GM23248 (cell line): ENCODE measurements around the gene RC3H1. TPM values are rescaled to one million over a fixed set of nuclear protein-coding genes. Genes with fewer than 3 reads are reported as not detected.

Experiments
- DNase-seq: peaks from one replicate; pipeline ENCODE4 v3.0.0-alpha.2; 2015
- H2AFZ ChIP-seq: fragments of 200-600 bp; sonication (generic); 2 replicates; pipeline ENCODE4 v1.6.1; 2016; ENCODE audit warnings: antibody characterized with exemption
- H3F3A ChIP-seq: fragments of 200-600 bp; sonication (generic); 2 replicates; pipeline ENCODE4 v1.6.1; 2016; ENCODE audit warnings: mild to moderate bottlenecking, antibody characterized with exemption, mixed run types; ENCODE audit not compliant: insufficient read depth
- H3K27ac ChIP-seq: fragments of 200-600 bp; sonication (generic); 2 replicates; pipeline ENCODE4 v1.5.1; 2016; ENCODE audit warnings: mild to moderate bottlenecking
- H3K27me3 ChIP-seq: fragments of 200-600 bp; sonication (generic); replicated peaks from 2 replicates; pipeline ENCODE4 v1.6.1; 2016; ENCODE audit warnings: mild to moderate bottlenecking; ENCODE audit not compliant: insufficient read depth
- H3K36me3 ChIP-seq: fragments of 200-600 bp; sonication (generic); 2 replicates; pipeline ENCODE4 v1.6.1; 2016; ENCODE audit warnings: low read depth, mild to moderate bottlenecking
- H3K4me1 ChIP-seq: fragments of 200-600 bp; sonication (generic); 2 replicates; pipeline ENCODE4 v1.6.1; 2016; ENCODE audit warnings: mild to moderate bottlenecking; ENCODE audit not compliant: insufficient read depth
- H3K4me2 ChIP-seq: fragments of 200-600 bp; sonication (generic); one replicate; pipeline ENCODE4 v1.6.1; 2016; ENCODE audit warnings: mild to moderate bottlenecking; ENCODE audit not compliant: unreplicated experiment
- H3K4me3 ChIP-seq: fragments of 200-600 bp; sonication (generic); 2 replicates; pipeline ENCODE4 v1.5.1; 2016; ENCODE audit warnings: mild to moderate bottlenecking
- H3K79me2 ChIP-seq: fragments of 200-600 bp; sonication (generic); 2 replicates; pipeline ENCODE4 v1.6.1; 2016; ENCODE audit warnings: mild to moderate bottlenecking; ENCODE audit not compliant: insufficient read depth
- H3K9ac ChIP-seq: fragments of 200-600 bp; sonication (generic); 2 replicates; pipeline ENCODE4 v1.6.1; 2016; ENCODE audit warnings: mild to moderate bottlenecking
- H3K9me2 ChIP-seq: fragments of 200-600 bp; sonication (generic); 2 replicates; pipeline ENCODE4 v1.6.1; 2016; ENCODE audit warnings: mixed run types, mild to moderate bottlenecking, moderate library complexity; ENCODE audit not compliant: insufficient read depth
- H3K9me3 ChIP-seq: fragments of 200-600 bp; sonication (generic); one replicate; pipeline ENCODE4 v1.6.1; 2017; ENCODE audit warnings: low read depth
- H4K20me1 ChIP-seq: fragments of 200-600 bp; sonication (generic); 2 replicates; pipeline ENCODE4 v1.6.0; 2016; ENCODE audit not compliant: insufficient read depth
- EZH2 ChIP-seq: fragments of 200-600 bp; sonication (generic); IDR thresholded peaks from 2 replicates; pipeline ENCODE4 v1.6.1; 2018; ENCODE audit warnings: antibody characterized with exemption, mild to moderate bottlenecking; ENCODE audit not compliant: insufficient read depth, poor library complexity, severe bottlenecking
- EZH2phosphoT487 ChIP-seq: fragments of 200-600 bp; sonication (generic); IDR thresholded peaks from 2 replicates; pipeline ENCODE4 v1.6.1; 2018; ENCODE audit warnings: antibody characterized with exemption, moderate library complexity, mild to moderate bottlenecking, low read depth; ENCODE audit not compliant: insufficient read depth
- WGBS, 2 experiments: methylation state at CpG; one replicate each; pipeline ENCODE4 v1.1.6; 2015 to 2017; ENCODE audit warnings: low lambda C conversion rate in 2 of 2, low coverage in 1 of 2; ENCODE audit errors: missing lambda C conversion rate in 2 of 2; 5-methylcytosine and 5-hydroxymethylcytosine counted together
- in situ Hi-C: fragments of 300-500 bp; cut with MboI; formaldehyde crosslinking; loops from 2 replicates; pipeline ENCODE4 v1.15.0; 2020
- polyA plus RNA-seq: library from polyadenylated mRNA; unstranded; fragments of >200 nt; fragmentation: Nextera tagmentation; extraction: Ambion mirVana; gene quantifications from 2 replicates; pipeline ENCODE4 v1.2.1, GENCODE V29; 2016
- total RNA-seq: library from RNA; depleted of rRNA; stranded (reverse); fragments of >200 nt; shearing (Covaris generic); gene quantifications from 2 replicates; pipeline ENCODE4 v1.2.3, GENCODE V29; 2014; rRNA removed

Gene RC3H1, protein sequence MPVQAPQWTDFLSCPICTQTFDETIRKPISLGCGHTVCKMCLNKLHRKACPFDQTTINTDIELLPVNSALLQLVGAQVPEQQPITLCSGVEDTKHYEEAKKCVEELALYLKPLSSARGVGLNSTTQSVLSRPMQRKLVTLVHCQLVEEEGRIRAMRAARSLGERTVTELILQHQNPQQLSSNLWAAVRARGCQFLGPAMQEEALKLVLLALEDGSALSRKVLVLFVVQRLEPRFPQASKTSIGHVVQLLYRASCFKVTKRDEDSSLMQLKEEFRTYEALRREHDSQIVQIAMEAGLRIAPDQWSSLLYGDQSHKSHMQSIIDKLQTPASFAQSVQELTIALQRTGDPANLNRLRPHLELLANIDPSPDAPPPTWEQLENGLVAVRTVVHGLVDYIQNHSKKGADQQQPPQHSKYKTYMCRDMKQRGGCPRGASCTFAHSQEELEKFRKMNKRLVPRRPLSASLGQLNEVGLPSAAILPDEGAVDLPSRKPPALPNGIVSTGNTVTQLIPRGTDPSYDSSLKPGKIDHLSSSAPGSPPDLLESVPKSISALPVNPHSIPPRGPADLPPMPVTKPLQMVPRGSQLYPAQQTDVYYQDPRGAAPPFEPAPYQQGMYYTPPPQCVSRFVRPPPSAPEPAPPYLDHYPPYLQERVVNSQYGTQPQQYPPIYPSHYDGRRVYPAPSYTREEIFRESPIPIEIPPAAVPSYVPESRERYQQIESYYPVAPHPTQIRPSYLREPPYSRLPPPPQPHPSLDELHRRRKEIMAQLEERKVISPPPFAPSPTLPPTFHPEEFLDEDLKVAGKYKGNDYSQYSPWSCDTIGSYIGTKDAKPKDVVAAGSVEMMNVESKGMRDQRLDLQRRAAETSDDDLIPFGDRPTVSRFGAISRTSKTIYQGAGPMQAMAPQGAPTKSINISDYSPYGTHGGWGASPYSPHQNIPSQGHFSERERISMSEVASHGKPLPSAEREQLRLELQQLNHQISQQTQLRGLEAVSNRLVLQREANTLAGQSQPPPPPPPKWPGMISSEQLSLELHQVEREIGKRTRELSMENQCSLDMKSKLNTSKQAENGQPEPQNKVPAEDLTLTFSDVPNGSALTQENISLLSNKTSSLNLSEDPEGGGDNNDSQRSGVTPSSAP
- total RNA-seq, result 18.9 and 22.4 TPM in 2 replicates
- polyA plus RNA-seq, result 5.9 and 6.0 TPM in 2 replicates

DNA sequence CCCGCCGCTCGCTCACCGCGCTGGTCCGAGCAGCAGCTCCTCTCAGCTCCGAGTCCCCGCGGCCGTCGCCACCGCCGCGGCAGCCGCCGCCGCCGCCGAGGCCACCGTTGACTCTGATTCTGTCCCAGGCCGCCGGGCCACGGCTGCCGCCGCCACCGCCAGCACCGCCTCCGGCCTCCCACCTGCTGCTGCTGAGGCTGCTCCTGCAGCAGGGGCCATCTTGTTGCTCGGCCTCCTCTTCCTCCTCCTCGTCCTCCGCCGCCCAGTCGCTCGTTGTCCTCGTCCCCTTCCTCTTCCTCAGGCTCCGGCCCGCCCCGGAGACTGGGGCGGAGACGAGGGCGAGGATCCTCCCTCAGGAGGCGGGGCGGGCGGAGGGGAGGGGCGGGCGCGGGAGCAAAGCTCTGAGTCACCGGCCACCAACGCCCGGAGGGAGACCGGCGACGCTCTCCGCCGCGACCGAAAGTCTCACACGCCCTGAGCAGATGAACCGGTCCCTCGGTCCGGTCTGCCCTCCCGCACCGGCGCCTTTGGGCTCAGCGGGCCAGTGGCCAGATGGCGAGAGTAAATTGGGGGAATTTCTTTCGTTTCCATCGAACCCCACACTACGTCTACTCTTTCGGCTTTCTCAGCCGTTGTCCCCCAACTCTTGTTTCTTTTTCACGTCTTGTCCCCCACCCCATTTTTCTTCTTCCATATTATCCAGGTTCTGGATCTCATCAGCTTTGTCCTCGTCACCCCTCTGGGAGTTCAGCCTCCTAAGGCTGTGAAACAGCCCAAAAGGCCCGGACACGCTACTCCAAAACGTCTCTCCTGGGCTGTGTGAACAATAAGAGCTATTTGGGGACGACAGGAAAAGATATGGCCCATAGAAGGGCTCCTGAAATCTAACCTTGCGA is at the start of gene RC3H1:
Gene RC3H1, minus strand, starts transcription at position 278 of the 896 bp plus-strand sequence. CDS start 29,372 bp downstream, outside the sequence.
- peaks cover 33% of the 10 kb centered on the region for H3K4me1 ChIP-seq
- H3K36me3 ChIP-seq, result no peaks in the 10 kb centered on the region; the same call in 1 of the 2 replicates
- in situ Hi-C loops, result no loop called here
- no peaks in the 10 kb centered on the region for H3K9me3 ChIP-seq
- H3K9ac ChIP-seq, result peak within 1 kb of the TSS; percentile 93
- H2AFZ ChIP-seq, result peak within 1 kb of the TSS; percentile 91
- peaks cover 48% of the 10 kb centered on the region for H3K79me2 ChIP-seq
- H3F3A ChIP-seq, result peaks cover 11% of the 10 kb centered on the region; the same call in 1 of the 2 replicates
- H3K9me2 ChIP-seq, result no peaks in the 10 kb centered on the region
- peak within 1 kb of the TSS; percentile 83 for H3K4me3 ChIP-seq
- peak; percentile 94 for DNase-seq
- peak within 1 kb of the TSS; percentile 90 for H3K4me2 ChIP-seq
- peak within 1 kb of the TSS; percentile 77 for H3K27ac ChIP-seq
- WGBS, 2 experiments, result 1% methylated on average over 57 to 65 of the region's 78 CpGs
- TF ChIP-seq EZH2phosphoT487 (no peak), EZH2 (no peak)
- peaks cover 15% of the 10 kb centered on the region for H4K20me1 ChIP-seq
- H3K27me3 ChIP-seq, result no peaks in the 10 kb centered on the region

DNA sequence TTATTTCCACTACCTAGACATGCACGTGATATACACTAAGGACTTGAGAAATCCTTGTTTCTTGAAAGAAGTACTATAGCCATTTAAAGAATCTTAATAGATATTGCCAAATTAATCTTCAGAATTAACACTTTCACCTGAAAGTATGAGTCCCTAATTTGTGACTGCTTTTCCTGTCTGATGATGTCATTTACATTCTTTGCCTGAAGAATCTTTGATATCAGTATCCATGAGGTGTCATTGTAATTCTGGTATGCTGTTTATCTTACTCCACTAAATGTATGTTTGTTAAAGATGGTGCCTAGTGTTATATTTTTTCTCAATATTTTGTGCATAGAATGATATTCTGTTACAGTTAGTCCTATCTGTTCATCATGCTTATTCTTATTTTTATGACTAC is 48.5 kb upstream of the RC3H1 start:
- H3K27me3 ChIP-seq, result no peaks in the 10 kb centered on the region
- no peaks in the 10 kb centered on the region for H3K9me2 ChIP-seq
- no peaks in the 10 kb centered on the region for H4K20me1 ChIP-seq
- H3K9me3 ChIP-seq, result no peaks in the 10 kb centered on the region
- no peak for TF ChIP-seq EZH2phosphoT487
- no peak for TF ChIP-seq EZH2
- H3K36me3 ChIP-seq, result no peaks in the 10 kb centered on the region
- H2AFZ ChIP-seq, result no peak overlapping the region
- H3F3A ChIP-seq, result no peaks in the 10 kb centered on the region
- H3K9ac ChIP-seq, result no peak overlapping the region
- no peaks in the 10 kb centered on the region for H3K4me1 ChIP-seq
- in situ Hi-C loops, result no loop called here
- no peak for DNase-seq
- no peaks in the 10 kb centered on the region for H3K79me2 ChIP-seq
- H3K27ac ChIP-seq, result no peak overlapping the region
- H3K4me2 ChIP-seq, result no peak overlapping the region
- WGBS, 2 experiments, result 89 to 94% methylated on average over 1 of the region's 1 CpG
- no peak overlapping the region for H3K4me3 ChIP-seq

DNA sequence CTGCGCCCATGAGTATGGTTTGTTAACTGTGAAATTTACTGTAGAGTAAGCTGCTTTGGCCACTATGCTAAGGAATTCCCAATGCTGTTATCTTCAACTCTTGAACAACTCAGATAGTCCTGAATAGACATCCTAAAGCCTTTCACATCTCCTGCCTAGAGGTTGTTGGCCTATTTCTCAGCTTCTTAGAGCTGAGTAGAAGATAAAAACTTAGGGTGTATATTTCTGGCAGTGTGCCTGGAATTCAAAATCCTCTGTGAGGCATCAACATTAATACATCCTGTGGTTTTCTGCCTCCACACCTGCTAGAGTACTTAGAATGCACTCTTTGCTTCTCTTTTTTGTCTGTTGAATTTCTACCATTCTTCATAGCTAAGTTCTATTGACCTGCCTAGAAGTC is 45.8 kb upstream of the RC3H1 start:
- Histone ChIP-seq H3K4me1 (no peaks in the 10 kb centered on the region), H3K27me3 (no peaks in the 10 kb centered on the region), H3K4me3 (no peak overlapping the region), H3K9me2 (no peaks in the 10 kb centered on the region), H2AFZ (no peak overlapping the region), H3K36me3 (no peaks in the 10 kb centered on the region), H4K20me1 (no peaks in the 10 kb centered on the region), H3F3A (no peaks in the 10 kb centered on the region), H3K9ac (no peak overlapping the region), H3K9me3 (no peaks in the 10 kb centered on the region), H3K79me2 (no peaks in the 10 kb centered on the region), H3K27ac (no peak overlapping the region), H3K4me2 (no peak overlapping the region)
- TF ChIP-seq EZH2phosphoT487 (no peak), EZH2 (no peak)
- in situ Hi-C loops, result no loop called here
- DNase-seq, result no peak
- 96 to 100% methylated on average over 1 of the region's 1 CpG for WGBS, 2 experiments
